SHP77 (cell line): ENCODE data around the gene DEPDC7.
"Not testable (repeated sequence)": the region's sequence is repeated elsewhere in the genome, so short reads cannot be mapped to it uniquely, and the experiment has no call there.

ENCODE experiments used
- DNase-seq, 2 experiments: peaks; one replicate each; lab custom pipeline; 2025; lab: John Stamatoyannopoulos, UW

DEPDC7 gene

GRCh38 chr11:33015621-33016551, at the start of gene DEPDC7:
TSS of gene DEPDC7 (plus strand) at chr11:33015878. CDS start at chr11:33015956, 78 bp downstream.
- DNase-seq, result no peak

DNA sequence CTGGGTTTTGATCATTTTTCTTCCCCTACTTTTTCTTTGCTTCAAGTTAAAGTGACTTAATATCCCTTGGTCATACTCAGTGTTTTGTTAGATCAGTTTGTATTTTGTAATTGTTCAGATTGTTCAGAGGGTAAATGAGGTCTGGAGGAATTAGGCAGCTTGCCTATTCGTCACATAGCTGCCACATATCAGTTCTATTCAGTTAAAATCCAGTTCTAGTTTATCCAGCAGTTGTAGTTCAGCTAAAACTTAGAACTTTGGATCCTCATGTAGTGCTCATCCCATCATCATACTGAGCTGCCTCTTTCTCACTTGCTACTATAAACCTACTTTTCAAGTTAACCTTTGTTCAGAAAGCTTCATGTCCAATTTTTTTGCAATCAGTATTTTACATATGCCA, 47.1 kb upstream of the DEPDC7 start:
- DNase-seq, result no peak

DNA sequence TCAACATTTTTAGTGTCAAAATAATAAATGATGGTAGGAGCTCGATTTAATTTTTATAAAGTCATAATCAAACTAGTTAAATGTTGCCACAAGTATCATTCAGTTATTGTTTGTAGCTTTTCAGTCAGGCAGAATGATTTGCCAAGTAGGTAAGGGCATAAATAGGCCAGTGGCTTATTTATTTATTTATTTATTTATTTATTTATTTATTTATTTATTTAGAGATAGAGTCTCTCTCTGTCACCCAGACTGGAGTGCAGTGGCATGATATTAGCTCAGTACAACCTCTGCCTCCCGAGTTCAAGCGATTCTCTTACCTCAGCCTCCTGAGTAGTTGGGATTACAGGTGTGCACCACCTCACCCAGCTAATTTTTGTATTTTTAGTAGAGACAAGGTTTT, 43.4 kb upstream of the DEPDC7 start:
- DNase-seq, result not testable (repeated sequence)

GRCh38 chr11:32972781-32973180, 42.9 kb upstream of the DEPDC7 start:
- no peak for DNase-seq

GRCh38 chr11:32982626-32983025, 33.1 kb upstream of the DEPDC7 start:
- no peak for DNase-seq

- DNase-seq, result no peak
Observed at GRCh38 chr11:32983506-32983905, 32.2 kb upstream of the DEPDC7 start.

GRCh38 chr11:32985600-32985999, 30.1 kb upstream of the DEPDC7 start:
- DNase-seq, result no peak

- DNase-seq, result no peak
Observed at GRCh38 chr11:32987851-32988250, 27.8 kb upstream of the DEPDC7 start.

- no peak for DNase-seq
Observed at GRCh38 chr11:32990481-32990880, 25.2 kb upstream of the DEPDC7 start.

GRCh38 chr11:32991427-32991826, 24.3 kb upstream of the DEPDC7 start:
- DNase-seq, result no peak

GRCh38 chr11:32991898-32992297, 23.8 kb upstream of the DEPDC7 start:
- no peak for DNase-seq

DNA sequence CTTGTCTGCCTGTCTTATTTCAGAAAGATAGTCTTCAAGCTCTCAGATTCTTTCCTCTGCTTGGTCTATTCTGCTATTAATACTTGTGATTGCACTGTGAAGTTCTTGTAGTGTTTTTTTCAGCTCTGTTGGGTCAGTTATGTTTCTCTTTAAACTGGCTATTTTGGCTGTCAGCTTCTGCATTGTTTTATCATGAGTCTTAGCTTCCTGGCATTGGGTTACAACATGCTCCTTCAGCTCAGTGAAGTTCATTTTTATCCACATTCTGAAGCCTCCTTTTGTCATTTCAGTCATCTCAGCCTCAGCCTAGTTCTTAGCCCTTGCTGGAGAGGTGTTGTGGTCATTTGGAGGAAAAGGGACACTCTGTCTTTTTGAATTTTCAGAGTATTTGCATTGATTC, 15.5 kb upstream of the DEPDC7 start:
- no peak for DNase-seq

DNA sequence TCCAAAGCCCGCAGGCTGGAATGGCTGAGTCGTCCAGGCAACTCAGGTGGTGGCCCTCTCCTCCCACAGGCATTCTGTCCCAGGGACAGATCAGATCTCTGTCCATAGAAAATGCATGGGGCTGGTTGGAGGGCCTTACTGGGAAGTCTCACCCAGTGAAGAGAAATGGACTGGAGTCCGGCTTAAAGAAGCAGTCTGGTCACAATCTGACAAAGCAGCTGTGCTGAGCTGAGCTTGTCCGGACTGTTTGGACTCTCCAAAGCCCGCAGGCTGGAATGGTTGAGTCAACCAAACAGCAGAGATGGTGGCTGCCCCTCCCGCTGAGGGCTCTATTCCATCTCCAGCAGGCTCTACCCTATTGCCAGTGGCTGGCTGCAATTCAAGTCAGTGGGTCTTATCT, 14.4 kb upstream of the DEPDC7 start:
- no peak for DNase-seq

DNA sequence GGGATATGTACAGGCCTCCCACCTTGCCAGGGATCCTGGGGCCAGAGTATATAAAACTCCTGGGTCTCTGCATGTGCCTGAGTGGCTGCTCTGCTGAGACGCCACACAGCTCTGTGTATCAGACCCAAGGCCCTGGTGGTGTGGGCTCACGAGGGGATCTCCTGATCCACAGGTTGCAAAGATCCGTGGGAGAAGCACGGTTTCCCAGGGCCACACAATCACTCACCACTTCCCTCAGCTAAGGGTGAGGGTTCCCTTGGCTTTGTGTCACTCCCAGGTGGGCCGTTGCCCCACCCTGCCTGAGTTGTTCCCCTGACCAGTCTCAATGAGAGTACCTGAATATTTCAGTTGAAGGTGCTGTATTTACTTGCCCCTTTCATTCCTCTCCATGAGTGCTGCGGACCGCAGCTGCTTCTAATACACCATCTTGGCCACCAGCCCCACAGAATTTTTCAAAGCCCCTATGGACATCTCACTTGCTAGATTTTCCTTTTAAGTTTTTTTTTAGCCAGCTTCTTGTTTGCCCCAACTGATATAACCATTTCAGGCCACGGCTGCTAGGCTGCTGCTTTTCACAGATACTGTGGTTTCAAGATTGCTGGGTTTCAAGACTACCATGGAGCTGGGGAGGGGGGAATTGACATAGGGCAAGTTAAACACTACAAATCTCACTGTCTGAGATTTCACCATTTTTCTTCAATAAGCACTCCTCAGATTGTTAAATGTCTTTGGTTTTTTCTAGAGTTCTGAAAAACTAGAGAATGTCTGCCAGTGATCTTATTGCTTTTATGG, 13.7 kb upstream of the DEPDC7 start:
- DNase-seq, result no peak

DNA sequence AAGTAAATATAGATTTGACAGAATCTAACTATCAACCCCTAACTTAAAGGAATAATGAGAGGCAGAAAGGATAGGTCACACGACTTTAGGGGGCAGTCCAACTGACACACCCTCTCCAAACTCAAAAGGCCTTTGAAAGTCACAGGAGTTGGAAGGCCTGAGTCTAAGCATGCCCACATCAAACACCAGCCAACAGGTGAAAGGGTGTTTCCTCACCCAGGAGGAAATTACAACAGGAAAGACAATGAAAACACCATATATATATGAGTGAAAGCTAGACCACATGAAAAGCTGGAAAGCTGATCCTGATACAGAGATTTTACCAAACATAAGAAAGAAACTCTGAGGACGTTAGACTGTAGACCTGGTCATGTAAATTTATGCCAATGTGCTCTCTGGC, 10.5 kb upstream of the DEPDC7 start:
- no peak for DNase-seq

DNA sequence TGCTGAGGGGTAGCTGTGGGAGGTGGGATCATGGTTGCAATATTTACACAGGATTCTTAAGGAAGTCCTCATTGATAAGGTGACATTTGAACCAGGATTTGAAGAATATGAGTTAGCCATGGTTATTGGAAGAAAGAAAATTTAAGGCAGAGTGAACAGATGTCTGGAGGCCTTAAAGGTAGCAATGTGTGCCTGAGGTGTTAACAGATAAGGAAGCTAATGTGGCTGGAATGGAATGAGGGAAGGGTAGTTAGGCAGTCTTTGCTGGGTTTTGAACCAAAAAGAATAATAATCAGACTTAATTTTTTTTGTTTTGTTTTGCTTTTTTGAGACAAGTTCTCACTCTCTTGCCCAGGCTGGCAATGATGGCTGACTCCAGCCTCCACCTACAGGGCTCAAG, 9.7 kb upstream of the DEPDC7 start:
- no peak for DNase-seq

DNA sequence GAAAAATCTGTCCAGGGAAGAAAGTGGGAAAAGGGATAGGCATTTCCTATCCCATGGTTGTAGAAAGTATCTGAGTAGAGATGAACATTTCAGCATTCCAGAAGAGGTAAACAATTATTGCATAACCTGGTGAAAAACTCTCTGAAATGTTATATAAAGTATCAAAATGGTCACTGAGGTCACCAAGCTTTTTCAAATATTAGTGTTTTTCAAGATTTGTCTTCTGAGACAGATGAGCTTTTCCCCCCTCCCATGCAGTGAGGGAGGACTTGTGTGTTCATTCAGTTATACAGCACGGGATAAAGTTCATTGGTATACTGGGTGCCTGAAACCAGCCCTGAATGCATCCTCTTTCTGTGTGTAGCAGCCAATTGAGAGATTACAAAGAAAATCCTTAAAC, 1.9 kb upstream of the DEPDC7 start:
- no peak for DNase-seq

DNA sequence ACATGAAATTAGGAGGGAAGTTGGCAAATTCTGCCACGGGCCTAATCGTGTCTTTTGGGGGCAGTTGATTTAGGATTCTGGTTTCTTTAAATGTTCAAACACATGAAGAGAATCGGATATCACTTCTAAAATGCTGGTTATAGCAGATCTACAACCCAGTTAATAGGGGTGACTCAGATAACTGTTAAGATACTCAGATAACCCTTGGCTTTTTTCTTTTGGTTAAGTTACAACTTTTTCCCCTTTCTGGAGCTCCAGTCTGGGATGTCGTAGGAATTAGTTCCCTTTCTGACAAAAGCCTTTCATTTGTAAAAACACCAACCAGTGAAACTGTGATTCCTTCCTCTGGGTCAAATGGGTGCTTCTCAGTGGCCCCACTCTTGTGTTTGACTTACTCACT, 976 bp downstream of the DEPDC7 start:
- DNase-seq, result no peak

- DNase-seq, result no peak
Observed at GRCh38 chr11:33017478-33017877, 1.8 kb downstream of the DEPDC7 start.

GRCh38 chr11:33017965-33018364, 2.3 kb downstream of the DEPDC7 start:
- DNase-seq, result no peak

DNA sequence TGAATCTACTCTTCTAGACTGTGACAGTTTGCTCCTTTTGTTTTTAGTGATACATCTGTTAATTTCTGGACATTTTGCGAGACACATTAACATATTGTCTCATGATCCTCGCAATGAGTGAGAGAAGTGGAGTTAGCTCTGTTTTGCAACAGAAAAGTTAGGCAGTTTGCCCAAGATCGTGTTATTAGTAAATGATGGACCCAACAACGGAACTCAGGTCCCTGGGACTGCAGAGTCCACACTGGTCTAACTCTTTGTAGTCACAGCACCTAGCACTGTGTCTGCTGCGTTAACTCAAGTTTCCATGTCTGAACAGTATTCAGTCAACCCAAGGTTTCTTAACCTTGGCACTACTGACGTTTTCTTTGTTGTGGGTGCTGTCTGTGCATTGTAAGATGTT, 3.2 kb downstream of the DEPDC7 start:
- no peak for DNase-seq

- no peak for DNase-seq
Observed at GRCh38 chr11:33021501-33021900, 5.8 kb downstream of the DEPDC7 start.

DNA sequence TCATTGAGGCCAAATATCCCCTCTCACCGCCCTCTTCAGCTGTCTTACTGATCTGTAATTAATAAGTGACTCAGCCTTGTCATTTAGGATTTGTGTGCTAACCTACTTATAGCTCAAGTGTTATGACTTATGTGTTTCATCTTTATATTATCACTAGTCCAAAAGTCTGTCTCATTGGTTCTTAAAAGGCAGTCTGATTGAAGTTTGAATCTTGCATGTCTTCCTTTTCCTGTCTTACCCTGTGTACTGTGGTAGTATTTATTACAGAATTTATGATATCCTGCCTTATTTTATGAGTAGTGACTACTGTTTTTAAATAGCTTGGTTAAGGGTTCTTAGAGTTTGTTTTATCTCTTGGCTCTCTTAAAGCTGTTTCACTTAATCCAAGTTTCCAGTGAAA, 6.3 kb downstream of the DEPDC7 start:
- DNase-seq, result no peak
